GM19438 (cell line): ENCODE data around the gene TRIM74.
"Not testable (repeated sequence)": the region's sequence is repeated elsewhere in the genome, so short reads cannot be mapped to it uniquely, and the experiment has no call there.

Experiments used
- ATAC-seq: cut with Tn5 transposase; IDR thresholded peaks from one replicate; pipeline ENCODE4 v1.9.1; 2021; ENCODE audit warnings: low read depth; ENCODE audit not compliant: unreplicated experiment

TRIM74 gene

GRCh38 chr7:72914756-72915525 lies 54.3 kb downstream of the TRIM74 start:
- peak; percentile 85 for ATAC-seq

- ATAC-seq = not testable (repeated sequence)
These were observed 55.5 kb downstream of the TRIM74 start for GRCh38 chr7:72913750-72914149.

- not testable (repeated sequence) for ATAC-seq
These were observed 57.9 kb downstream of the TRIM74 start for GRCh38 chr7:72911395-72911794.
